ENCODE results near the gene ATRAID.

DNA sequence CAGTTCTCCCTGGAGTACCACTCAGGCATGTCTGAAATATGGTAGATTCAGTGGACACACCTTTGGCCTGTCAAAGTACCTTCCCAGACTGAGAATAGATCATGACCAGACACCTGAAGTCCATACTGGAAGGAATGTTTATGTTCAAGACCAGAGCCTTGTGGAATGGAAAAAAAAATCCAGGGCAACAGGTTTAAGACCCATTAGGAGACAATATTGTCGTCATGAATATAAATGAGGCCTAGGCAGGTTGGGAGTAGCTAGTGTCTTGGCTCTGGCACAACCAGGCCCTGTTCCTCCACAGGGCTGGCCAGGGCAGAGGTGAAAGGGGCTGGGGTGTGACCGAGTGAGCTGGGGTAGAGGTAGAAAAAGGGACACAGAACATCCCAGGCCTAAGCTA lies 13.2 kb upstream of the ATRAID start:
- TF ChIP-seq, protein P1, sequence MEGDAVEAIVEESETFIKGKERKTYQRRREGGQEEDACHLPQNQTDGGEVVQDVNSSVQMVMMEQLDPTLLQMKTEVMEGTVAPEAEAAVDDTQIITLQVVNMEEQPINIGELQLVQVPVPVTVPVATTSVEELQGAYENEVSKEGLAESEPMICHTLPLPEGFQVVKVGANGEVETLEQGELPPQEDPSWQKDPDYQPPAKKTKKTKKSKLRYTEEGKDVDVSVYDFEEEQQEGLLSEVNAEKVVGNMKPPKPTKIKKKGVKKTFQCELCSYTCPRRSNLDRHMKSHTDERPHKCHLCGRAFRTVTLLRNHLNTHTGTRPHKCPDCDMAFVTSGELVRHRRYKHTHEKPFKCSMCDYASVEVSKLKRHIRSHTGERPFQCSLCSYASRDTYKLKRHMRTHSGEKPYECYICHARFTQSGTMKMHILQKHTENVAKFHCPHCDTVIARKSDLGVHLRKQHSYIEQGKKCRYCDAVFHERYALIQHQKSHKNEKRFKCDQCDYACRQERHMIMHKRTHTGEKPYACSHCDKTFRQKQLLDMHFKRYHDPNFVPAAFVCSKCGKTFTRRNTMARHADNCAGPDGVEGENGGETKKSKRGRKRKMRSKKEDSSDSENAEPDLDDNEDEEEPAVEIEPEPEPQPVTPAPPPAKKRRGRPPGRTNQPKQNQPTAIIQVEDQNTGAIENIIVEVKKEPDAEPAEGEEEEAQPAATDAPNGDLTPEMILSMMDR (IDR thresholded peaks at IDR 0.05) = no peak
- no peak for TF ChIP-seq POLR2A (IDR thresholded peaks at IDR 0.05)
